GM10266 (cell line): Measurements from ENCODE around the gene LAMB3.

Experiments
- DNase-seq: peaks from one replicate; pipeline ENCODE4 v3.0.0; 2012; ENCODE audit errors: extremely low spot score
- TF ChIP-seq, protein P1 (sequence below): IDR thresholded peaks from 2 replicates; pipeline ENCODE4 v1.5.1; 2012; ENCODE audit warnings: mild to moderate bottlenecking, low read depth; ENCODE audit not compliant: control insufficient read depth, insufficient read depth; ENCODE audit errors: missing control alignments

Gene LAMB3

DNA sequence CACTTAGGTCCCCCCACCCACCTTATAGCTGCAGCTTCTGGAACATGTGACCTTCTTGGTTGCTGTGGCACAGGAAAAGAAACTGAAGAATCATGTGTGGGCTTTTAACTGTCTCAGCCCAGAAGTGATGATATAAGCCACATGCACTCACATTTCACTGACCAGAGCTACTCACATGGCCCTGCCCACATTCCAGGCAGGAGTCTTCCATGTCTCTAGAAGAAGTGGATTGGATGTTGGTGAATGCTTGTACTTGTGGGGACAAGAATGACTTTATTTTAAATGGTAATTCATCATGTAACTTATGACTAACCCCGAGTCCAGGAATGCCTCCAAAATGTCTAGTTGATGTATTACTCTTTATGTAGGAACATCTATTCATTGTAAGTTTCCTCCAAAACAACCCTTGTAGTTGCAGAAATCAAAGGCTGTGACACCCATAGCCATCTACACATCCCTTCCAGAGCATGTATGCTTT is 84.5 kb downstream of the LAMB3 start:
- TF ChIP-seq, protein P1, sequence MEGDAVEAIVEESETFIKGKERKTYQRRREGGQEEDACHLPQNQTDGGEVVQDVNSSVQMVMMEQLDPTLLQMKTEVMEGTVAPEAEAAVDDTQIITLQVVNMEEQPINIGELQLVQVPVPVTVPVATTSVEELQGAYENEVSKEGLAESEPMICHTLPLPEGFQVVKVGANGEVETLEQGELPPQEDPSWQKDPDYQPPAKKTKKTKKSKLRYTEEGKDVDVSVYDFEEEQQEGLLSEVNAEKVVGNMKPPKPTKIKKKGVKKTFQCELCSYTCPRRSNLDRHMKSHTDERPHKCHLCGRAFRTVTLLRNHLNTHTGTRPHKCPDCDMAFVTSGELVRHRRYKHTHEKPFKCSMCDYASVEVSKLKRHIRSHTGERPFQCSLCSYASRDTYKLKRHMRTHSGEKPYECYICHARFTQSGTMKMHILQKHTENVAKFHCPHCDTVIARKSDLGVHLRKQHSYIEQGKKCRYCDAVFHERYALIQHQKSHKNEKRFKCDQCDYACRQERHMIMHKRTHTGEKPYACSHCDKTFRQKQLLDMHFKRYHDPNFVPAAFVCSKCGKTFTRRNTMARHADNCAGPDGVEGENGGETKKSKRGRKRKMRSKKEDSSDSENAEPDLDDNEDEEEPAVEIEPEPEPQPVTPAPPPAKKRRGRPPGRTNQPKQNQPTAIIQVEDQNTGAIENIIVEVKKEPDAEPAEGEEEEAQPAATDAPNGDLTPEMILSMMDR: no peak
- no peak for DNase-seq

DNA sequence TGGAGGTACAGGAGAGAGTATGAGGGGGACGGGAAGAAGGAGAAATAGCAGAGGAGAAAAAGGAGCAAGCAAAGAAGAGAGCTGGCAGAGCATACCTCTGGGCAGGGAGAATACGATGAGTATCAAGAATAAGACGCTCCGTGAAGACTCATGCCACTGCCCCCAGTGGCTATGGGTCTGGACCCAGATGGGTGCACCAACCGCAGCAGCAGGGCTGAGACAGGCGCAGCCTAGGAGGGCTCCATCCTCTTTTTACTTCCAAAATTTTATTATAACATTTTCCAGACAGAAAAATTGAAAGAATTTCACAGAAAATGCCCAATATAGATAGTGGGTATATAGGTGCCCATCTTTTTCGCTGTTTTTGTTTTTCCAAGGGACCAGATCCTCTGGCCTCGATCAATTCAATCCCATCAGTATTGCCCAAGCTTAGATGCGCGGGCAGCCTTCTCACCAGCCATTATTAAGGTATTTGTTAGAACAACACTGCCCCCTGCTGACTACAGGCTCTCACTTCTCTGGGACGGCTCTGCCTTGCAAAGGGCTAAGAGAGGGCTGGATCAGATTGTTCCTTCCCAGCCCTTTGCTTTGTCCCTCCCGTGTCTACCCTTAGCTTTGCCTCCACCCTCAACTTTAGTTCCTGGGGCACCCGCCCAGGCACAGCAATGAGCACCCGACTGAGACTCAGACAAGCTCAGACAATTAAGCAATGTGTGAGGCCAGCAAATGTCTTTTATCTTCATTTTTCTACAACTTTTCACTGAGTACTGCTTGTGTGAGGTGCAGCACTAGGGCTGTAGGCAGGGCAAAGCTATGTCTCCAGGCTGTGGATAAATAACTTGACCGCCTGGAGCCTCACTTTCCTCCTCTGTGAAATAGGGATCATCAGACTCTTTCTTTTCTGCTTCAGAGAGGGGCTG is 86.2 kb downstream of the LAMB3 start:
- peak; percentile 72 for DNase-seq
- TF ChIP-seq, protein P1: peak; percentile 82
